GM13977 (cell line): Measurements from ENCODE around the gene GPRIN1.

Source experiments
- DNase-seq: peaks from one replicate; pipeline ENCODE4 v3.0.0; 2012; ENCODE audit warnings: low spot score
- CTCF ChIP-seq: IDR thresholded peaks from 2 replicates; pipeline ENCODE4 v1.5.1; 2012; ENCODE audit warnings: mild to moderate bottlenecking, control low read depth; ENCODE audit not compliant: insufficient read depth; ENCODE audit errors: extremely low read depth, missing control alignments
- in situ Hi-C: fragments of 300-500 bp; cut with MboI; formaldehyde crosslinking; loops from one replicate; pipeline ENCODE4 v1.12.0; 2022; ENCODE audit warnings: low sequenced_read_pairs, low pct_unique_long_range_greater_than_20kb, mixed read lengths, inconsistent platforms; ENCODE audit not compliant: unreplicated experiment

The GPRIN1 gene

GRCh38 chr5:176629853-176630680 is 20.1 kb upstream of the GPRIN1 start, which contains the start of the genes EIF4E1B and SNCB:
TSS of gene EIF4E1B (plus strand) at chr5:176630675. CDS start at chr5:176642788, 12,113 bp downstream.
TSS of gene SNCB (minus strand) at chr5:176630534. CDS start at chr5:176629654, 880 bp downstream.
- TF ChIP-seq CTCF = peak; percentile 16
- in situ Hi-C loops = no loop called here
- DNase-seq = peak; percentile 90

- in situ Hi-C loops = no loop called here
- no peak for DNase-seq
- no peak for TF ChIP-seq CTCF
Observed at GRCh38 chr5:176629317-176629852, 19.4 kb upstream of the GPRIN1 start.

- TF ChIP-seq CTCF = no peak
- no peak for DNase-seq
- in situ Hi-C loops = no loop called here
Observed at GRCh38 chr5:176628406-176629228, 18.7 kb upstream of the GPRIN1 start.

GRCh38 chr5:176627582-176627981 is 17.6 kb upstream of the GPRIN1 start:
- TF ChIP-seq CTCF = no peak
- in situ Hi-C loops = no loop called here
- no peak for DNase-seq

GRCh38 chr5:176626876-176627236 is 16.9 kb upstream of the GPRIN1 start:
- DNase-seq = no peak
- no peak for TF ChIP-seq CTCF
- in situ Hi-C loops = no loop called here

- no peak for DNase-seq
- in situ Hi-C loops = no loop called here
- no peak for TF ChIP-seq CTCF
Observed at GRCh38 chr5:176625966-176626875, 16.3 kb upstream of the GPRIN1 start.
